ENCODE measurements around the gene TMEM53.

TMEM53 gene

DNA sequence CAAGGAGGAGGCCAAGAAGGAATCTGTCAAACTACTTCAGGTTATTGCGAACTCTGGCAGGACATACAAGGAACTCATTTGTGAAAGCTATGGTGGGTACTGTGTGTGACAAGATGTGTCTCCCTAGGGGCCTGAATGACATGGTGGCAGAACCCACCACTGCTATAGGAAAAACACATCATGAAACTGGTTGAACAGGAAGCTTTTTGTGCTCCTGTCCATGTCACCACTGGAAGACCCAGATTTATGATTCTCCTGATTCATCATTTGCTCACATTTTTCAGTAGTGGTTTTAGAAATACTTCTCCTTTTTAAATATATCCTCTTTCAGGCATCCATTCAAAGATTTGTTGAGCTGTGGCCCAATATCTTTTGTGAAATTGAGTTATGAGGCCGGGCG is 23.9 kb upstream of the TMEM53 start:
- DNase-seq (ENCODE audit: low read depth in 2 of 2), result no peak

DNA sequence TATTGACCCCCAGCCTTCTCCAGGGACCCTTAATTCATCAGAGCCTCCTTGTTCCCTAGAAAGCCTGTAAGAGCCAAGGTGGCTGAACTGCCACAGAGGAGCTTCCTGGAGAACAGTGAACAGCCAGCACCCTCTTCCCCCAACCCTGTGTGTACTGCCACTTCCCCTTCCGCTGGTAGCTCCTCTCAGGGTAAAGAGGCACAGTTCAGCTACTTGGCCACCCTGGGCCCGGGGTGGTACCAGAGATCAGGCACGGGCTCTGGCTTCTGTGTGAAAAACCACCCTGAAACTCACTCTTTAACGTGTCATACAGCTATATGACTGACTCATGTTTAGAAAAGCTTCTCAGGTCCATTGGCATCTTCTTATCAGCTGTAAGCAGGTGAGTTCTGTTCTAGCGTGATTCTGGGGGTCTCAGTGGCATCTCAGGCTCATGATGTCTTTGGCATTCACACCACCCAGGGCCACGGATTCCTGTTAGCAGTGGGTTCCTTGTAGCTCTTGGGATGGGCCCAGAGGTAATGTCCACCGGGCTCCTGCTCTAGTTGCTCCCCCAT is 22.6 kb upstream of the TMEM53 start:
- DNase-seq (ENCODE audit: low read depth in 2 of 2), result no peak

DNA sequence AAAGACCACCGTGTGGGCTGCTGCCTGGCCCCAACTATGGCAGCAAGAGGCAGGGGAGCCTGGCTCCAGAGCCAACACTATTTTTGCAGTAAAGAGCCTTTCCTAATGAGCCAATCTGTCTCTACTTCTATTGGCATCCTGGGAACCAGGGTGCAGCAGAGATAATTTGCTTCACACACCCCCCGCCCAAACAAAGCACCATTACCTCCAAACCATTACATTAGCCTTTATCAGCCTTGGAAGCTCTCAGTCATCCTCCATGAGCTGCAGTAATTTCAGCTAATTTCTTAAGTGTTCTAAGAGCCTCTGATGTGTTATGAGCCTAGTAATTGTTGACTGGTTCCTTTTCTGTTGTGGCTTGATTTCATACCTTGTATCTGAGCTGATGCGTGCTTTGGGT is 21.8 kb upstream of the TMEM53 start:
- no peak for DNase-seq (ENCODE audit: low read depth in 2 of 2)

DNA sequence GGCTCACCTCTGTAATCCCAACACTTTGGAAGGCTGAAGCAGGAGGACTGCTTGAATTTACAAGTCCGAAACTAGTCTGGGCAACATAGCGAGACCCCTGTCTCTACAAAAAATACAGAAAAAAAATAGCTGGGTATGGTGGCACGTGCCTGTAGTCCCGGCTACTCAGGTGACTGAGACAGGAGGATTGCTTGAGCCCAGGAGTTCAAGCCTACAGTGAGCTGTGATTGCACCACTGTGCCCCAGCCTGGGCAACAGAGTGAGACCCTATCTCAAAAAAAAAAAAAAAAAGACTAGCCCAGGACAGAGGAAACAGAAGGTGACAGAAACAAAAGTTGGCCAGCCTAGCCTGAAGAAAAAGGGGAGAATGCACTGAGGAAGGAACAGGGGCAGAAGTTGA is 21.4 kb upstream of the TMEM53 start:
- DNase-seq (ENCODE audit: low read depth in 2 of 2), result no peak

DNA sequence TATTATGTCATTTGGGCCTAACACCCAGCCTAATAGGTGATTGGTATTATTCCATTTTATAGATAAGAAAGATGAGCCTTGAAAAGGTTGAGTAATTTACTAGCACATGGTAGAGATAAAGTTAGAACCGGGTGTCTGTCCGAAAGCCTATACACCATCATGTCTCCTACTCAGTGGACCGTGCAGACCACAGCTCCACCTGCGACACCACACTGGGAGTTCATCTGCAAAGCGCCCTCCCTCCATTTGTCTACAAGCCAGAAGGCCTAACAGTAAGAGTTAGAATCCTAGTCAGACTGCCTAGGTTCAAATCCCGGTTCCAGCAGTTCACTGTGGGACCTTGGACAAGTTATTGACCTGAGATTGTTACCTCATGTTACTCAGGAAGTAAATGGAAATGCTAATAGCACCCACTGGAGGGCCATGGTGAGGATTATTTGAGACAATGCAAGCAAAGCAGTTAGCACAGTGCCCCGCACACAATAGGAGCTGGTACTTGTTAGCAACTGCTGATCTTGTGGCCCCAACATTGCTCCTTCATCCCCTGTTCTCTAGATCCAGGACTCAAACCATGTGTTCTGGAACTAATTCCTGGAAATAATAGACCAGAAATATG is 20.7 kb upstream of the TMEM53 start:
- no peak for DNase-seq (ENCODE audit: low read depth in 2 of 2)

DNA sequence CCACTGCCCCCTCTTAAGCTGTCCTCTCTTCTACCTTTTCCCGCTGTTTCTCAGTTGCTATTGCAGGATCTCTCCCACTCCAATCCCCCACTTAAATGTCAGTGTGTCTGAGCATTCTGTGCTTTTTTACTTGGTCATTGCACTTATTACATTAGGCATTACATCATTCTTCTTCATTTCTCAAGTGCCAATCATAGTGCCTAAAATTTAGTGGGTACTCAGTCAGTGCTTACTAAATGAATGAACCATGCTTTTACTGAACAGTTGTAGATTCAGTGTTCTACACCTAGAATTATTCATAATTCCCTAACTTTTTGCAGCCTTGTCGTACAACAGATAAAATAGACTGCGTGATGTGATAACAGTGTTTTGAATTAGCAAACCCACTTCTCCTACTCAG is 19.6 kb upstream of the TMEM53 start:
- DNase-seq (ENCODE audit: low read depth in 2 of 2), result no peak

DNA sequence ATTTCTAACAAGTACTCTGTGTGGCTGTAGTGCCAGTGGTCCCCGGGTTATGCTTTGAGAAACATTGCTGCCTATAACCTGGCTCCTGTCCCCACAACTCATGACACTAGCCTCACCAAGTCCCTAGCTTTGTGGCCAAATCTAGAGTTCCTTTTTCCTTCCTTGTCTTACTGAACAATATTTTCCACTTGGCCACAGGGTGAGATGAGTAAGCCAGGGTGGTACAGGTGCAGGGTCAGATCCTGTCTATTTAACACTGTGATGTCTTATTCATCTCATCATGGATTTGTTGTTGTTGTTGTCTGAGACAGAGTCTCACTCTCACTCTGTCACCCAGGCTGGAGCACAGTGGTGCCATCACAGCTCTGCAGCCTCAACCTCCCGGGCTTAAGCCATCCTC is 18.9 kb upstream of the TMEM53 start:
- DNase-seq (ENCODE audit: low read depth in 2 of 2), result no peak

DNA sequence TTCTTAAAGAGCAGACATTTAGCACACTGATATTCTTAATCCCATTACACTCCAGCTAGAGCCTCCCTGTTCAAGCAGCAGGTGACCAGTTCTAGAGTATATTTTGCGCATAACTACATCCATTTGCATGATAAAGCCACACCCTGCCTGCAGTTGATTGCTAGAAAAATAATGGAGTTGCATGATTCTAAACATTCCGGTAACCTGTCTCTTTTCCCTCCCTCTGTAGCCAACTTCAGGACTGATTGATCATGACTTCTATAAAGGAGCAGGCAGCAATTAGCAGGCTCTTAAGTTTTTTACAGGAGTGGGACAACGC is 15.1 kb upstream of the TMEM53 start:
- no peak for DNase-seq (ENCODE audit: low read depth in 2 of 2)

DNA sequence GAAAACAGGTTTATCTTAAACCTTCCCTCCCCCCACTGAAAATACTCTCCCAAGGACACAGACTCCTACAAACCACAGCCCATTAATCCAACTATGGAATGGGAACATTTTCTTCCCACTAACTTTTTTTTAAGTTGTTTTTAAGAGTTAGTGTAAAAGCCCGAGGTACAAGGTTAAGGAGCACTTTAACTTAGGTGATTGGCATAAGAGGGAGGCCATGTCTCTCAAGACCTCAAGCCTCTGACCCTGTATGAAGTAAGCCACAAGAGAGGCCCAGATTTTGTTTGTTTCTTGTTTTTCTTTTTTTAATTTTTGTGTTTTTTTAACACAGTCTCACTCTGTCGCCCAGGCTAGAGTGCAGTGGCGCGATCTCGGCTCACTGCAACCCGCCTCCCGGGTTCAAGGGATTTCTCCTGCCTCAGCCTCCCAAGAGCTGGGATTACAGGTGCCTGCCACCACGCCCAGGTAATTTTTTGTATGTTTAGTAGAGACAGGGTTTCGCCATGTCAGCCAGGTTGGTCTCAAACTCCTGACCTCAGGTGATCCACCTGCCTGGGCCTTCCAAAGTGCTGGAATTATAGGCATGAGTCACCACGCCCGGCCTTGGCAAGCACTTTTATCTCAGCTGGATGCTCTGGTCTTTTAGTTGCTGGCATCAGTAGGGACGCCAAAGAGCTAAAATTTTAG is 14.6 kb upstream of the TMEM53 start:
- DNase-seq (ENCODE audit: low read depth in 2 of 2), result no peak

DNA sequence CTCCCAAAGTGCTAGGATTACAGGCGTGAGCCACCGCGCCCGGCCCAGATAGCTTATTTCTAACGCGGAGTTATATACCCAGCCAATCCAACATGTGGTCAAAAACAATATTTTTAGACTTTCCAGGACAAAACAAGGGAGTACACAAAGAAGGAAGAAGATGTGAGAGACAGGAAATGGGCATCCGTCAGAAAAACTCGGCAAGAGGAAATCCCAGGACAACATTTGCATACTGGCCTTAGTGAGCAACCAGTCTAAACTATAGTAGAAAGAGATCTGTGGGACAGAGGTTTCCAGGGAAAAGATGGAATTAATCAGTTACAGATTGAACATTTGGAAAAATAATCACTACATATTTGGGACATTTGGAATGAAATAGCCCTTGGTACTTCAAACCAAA is 11.6 kb upstream of the TMEM53 start:
- no peak for DNase-seq (ENCODE audit: low read depth in 2 of 2)

DNA sequence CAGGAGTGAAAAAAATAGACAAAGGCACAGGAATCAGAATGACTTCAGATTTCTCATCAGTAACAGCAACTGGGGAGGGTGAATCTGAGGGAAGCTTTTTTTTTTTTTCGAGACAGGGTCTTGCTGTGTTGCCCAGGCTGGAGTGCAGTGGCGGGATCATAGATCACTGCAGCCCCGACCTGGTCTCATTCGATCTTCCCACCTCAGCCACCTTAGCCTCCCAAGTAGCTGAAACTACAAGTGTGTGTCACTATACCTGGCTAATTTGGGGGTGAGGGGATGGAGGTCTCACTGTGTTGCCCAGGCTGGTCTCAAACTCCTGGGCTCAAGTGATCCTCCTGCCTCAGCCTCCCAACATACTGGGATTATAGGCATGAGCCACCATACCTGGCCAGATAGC is 10.9 kb upstream of the TMEM53 start:
- DNase-seq (ENCODE audit: low read depth in 2 of 2), result no peak

DNA sequence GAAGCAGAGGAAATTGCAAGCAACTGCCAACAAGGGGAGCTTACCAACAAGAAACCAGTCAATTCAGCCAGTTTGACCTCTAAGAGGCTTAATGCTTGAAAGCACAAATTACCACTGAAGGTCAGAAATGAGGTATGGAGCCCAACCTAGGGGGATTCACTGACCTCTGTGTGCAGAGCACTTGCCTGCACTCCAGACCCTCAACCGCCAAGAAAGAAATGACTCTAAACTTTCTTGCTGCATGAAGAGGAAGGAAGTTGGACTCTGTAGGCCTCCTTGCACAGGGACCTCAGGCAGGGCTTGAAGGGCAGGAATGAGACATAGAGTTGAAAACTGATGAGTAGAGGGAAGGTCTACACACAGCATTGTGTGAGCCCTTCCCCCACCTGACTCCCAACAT is 10.2 kb upstream of the TMEM53 start:
- DNase-seq (ENCODE audit: low read depth in 2 of 2), result no peak

DNA sequence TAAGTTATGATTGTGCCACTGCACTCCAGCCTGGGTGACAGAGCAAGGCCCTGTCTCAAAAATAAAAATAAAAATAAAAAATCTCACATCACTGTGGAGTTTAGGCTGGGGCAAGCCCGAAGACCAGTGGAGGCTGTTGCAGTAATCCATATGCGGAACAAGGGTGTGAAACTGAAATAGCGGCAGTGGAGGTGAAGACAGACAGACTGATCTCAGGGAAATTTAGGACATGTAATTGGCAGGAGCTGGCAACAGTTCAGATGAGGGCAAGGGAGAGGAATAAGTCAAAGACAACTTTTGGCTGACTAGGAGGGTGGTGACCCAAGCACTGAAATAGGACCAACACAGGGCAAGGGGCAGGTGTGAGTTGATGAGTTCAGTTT is 8.6 kb upstream of the TMEM53 start:
- no peak for DNase-seq (ENCODE audit: low read depth in 2 of 2)

DNA sequence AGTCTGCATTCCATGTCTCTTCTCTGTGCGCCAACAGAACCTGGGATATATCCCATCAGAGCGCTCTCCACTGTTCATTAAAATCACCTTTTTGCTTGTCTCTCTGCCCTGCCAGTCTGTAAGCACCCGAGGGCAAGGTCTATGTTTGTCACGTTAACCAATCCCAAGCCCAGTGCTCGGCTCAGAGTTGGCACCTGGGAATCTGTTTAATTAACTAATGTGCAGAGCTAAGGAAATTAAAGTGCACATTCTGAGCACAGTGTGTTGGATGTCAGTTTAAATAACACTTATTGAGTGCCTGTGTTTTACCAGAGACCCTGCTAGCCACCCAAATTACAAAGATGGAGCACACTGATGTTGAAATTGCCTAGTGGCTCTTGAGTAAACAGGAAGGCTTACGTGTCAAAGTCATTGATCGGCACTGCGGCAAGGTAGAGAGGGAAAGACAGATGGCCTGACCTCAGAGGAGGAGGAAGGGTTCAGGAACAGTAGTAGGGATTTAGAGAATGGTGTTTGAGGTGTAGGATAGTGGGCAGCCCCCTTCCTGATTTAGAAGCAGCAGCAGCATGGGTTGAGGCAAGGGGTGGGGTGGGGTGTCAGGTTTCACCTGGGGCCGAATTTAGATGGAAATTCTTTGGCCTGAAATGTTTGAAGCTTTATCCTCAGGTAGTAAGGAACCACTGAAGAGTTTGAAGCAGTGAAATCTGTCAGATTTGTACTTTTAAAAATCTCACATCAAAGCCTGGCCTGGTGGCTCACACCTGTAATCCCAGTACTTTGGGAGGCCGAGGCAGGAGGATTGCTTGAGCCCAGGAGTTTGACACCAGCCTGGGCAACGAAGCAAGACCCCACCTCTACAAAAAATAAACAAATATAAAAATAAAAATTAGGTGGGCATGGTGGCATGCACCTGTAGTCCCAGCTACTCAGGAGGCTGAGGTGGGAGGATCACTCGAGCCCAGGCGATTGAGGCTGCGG is 7.9 kb upstream of the TMEM53 start:
- no peak for DNase-seq (ENCODE audit: low read depth in 2 of 2)

DNA sequence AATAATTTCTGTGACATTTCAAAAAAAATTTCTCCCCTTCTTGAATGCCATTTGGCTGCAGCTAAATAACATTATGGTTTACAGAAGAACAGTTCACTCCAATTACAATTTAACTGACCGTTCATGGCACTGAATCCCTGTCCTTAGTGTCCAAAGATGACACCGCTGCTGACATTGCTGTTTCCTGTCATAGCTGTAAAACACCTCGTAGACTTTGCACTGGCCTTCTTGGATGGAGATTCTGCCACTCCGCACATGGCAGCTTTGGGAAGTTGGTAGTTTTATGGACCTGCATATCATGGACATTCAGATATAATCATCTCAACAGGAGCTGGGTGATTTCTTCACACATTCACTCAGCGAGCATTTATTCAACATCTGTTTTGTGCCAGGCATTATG is 5.2 kb upstream of the TMEM53 start:
- DNase-seq (ENCODE audit: low read depth in 2 of 2), result no peak

DNA sequence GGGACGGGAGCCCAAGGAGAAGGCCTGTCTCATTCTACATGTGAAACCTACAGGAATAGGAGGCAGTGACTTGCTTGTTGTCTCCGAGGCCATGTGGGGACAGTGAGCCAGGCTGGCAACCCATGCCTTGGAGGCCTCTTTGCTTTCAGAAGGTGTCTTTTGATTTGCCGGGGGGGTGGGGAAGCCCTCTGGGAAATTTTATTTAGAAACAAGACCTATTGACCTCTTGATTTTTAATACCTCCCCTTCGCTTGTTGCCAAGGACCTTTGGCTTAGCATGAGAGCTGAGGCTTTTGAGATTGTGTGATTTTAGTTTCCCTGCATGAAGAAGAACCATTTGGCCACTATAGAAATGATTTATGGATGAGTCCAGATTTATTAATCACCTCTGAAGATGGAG is 4.3 kb upstream of the TMEM53 start:
- DNase-seq (ENCODE audit: low read depth in 2 of 2), result no peak

DNA sequence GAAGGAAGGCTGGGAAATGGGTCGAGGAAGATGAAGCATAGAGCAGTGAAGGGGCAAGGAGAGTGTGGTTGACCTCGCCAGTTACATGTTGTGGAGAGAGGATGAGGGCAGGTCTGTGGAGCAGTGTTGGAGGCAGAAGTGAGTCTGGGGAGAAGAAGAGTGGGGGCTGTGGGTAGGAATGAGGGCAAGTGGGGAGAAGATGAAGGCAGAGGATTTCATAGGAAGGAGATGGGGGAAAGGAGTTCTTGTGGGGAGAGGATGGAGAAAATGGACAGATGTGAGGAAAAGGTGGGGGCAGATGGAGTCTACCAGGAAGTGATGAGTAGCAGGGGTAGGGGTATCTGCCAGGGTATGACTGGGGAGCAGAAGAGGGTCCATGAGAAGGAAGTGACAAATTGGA is 3.8 kb upstream of the TMEM53 start:
- DNase-seq (ENCODE audit: low read depth in 2 of 2), result no peak

DNA sequence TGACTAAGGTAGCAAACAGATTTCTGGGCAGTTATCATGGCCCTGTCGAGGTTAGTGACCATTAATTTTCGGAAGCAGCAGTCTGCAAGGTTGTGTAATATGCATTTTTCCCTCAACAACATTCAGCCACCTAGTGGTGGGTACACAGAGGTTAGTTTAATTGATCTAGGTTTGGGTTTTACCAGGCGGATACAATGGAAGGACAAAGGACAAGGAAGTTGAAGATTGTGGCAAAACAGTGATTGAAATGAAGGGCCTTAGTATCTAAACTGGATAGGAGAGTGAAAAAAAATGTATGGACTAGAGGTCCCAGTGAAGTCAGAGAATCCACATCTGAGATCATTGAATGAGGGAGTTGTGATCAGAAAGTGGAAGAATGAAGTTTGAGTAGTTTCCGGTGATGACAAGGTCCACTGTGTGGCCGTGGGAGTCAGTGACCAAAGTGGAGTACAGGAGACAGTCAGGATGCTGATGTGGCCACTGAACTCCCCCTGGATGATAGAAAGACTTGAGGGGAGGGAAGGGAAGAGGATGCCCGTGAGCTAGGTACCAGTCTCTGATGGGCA is 3.0 kb upstream of the TMEM53 start:
- DNase-seq (ENCODE audit: low read depth in 2 of 2), result no peak

DNA sequence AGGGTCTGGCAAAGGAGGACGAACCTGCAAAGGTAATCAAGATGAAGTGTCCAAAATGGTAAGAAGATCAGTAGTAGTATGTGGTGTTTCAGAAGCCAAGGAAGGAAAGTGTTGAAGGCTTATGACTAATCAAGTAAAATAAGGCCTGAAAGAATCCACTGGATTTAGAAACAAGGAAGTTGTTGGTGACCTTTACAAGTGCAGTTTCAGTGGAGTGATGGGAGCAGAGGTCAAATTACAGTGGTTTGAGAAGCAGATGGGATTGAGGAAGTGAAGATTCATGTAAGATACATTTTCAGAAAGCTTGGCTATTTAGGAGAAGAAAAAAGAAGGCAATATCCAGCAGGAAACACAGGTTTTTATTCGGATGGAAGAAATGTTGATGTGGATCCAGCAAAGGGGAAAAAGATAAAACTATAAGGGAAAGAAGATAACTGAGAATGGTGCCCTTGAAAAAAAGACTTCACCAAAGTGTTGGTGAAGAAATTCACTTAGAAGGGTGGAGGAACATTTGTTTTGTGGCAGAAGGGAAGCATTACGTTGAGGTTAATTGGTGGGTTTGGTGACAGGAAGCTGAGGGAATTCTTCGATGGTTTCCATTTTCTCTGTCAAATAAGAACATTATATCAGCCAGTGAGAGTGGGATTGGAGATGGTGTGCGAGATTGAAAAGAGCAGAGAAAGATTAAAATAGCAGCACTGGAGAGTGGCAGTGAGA is 2.4 kb upstream of the TMEM53 start:
- DNase-seq (ENCODE audit: low read depth in 2 of 2), result no peak

DNA sequence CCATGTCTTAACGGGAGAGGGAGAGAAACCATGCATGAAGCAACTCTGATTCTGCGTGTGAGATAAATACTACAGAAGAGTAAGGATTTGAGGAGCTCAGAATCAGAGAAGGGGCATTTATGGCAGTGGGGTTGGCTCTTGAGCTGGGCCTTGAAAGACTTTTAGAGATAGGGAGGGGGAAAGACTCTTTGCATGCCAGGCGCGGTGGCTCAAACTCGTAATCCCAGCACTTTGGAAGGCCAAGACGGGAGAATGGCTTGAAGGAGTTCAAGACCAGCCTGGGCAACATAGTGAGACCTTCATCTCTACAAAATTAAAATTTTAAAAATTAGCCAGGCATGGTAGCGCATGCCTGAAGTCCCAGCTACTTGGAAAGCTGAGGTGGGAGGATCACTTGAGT is 905 bp upstream of the TMEM53 start:
- no peak for DNase-seq (ENCODE audit: low read depth in 2 of 2)

DNA sequence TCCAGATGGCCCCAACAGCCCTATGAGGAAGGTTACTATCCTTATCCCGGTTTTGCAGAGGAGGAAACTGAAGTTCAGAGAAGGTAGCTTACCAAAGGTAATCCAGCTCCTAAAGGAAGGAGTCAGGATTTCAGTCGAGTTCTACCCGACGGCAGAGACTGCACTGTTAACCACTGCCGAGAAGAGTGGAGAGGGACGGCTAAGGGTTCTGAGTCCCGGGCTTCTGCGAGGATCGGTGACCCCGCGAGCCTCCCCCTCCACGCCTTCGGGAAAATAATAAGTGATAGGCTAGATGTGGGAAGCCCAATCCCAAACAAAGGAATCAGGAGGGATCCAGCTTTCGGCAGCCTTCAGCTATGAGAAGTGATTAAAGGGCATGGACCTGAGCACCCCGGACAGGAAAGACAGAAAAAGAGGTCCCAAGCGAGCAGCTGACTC is 587 bp downstream of the TMEM53 start:
- DNase-seq (ENCODE audit: low read depth in 2 of 2), result no peak
